BLaER1 treated with 17β-estradiol and CSF1 and Interleukin-3, amounts not matched to agents 10 nM and 100 nM (cell line): Measurements from ENCODE around the gene FSTL4.

Experiments
- H3K27ac ChIP-seq, 11 experiments: shearing (Covaris generic); formaldehyde crosslinking; 2 replicates each; pipeline ENCODE4 v1.8.1; 2022
- H3K27me3 ChIP-seq, 11 experiments: shearing (Covaris generic); formaldehyde crosslinking; 2 replicates each; pipeline ENCODE4 v1.8.1; 2022
- H3K36me3 ChIP-seq, 11 experiments: shearing (Covaris generic); formaldehyde crosslinking; 2 replicates each; pipeline ENCODE4 v1.8.1; 2022
- H3K4me1 ChIP-seq, 10 experiments: shearing (Covaris generic); formaldehyde crosslinking; 2 replicates each; pipeline ENCODE4 v1.8.1; 2022
- H3K4me2 ChIP-seq, 11 experiments: shearing (Covaris generic); formaldehyde crosslinking; 2 replicates each; pipeline ENCODE4 v1.8.1; 2022
- H3K4me3 ChIP-seq, 10 experiments: shearing (Covaris generic); formaldehyde crosslinking; 2 replicates each; pipeline ENCODE4 v1.8.1; 2022
- H3K9ac ChIP-seq, 11 experiments: shearing (Covaris generic); formaldehyde crosslinking; 2 replicates each; pipeline ENCODE4 v1.8.1; 2022
- H3K9me3 ChIP-seq, 11 experiments: shearing (Covaris generic); formaldehyde crosslinking; replicated peaks in 1 of 11; 2 replicates each; pipeline ENCODE4 v1.8.1; 2022
- H4K20me1 ChIP-seq, 11 experiments: shearing (Covaris generic); formaldehyde crosslinking; 2 replicates each; pipeline ENCODE4 v1.8.1; 2022
- Cebpa-rat ChIP-seq, 11 experiments: shearing (Covaris generic); IDR thresholded peaks; 2 replicates each; pipeline ENCODE4 v1.8.1; 2022

The FSTL4 gene

DNA sequence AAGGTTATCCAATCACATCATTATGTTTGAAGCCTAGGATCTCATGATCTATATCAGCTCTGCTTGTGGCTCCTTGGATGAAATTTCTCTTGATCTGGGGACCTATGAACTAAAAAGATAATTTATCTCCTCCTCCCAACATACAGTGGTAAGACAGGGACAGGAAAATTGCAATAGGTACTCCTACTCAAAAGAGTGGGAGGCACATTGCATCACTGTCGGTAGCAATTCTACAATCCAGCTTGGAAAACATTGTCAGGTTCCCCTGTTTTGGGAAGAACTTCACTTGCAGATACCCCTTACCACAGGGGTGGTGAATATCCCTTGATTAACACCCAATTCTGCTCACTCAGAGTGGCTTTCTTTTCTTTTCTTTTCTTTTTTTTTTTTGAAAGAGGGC is 452.8 kb downstream of the FSTL4 start:
- Histone ChIP-seq H3K9me3 (peaks cover 0 to 11% (median 0%) of the 10 kb centered on the region in 11 experiments; a peak in 2 of 22 replicates), H3K4me1 (no peaks in the 10 kb centered on the region), H3K9ac (no peak overlapping the region), H3K4me3 (no peak overlapping the region), H4K20me1 (no peaks in the 10 kb centered on the region), H3K4me2 (no peak overlapping the region), H3K27ac (no peak overlapping the region), H3K36me3 (no peaks in the 10 kb centered on the region), H3K27me3 (no peaks in the 10 kb centered on the region)
- no peak for TF ChIP-seq Cebpa-rat (IDR thresholded peaks at IDR 0.05)

DNA sequence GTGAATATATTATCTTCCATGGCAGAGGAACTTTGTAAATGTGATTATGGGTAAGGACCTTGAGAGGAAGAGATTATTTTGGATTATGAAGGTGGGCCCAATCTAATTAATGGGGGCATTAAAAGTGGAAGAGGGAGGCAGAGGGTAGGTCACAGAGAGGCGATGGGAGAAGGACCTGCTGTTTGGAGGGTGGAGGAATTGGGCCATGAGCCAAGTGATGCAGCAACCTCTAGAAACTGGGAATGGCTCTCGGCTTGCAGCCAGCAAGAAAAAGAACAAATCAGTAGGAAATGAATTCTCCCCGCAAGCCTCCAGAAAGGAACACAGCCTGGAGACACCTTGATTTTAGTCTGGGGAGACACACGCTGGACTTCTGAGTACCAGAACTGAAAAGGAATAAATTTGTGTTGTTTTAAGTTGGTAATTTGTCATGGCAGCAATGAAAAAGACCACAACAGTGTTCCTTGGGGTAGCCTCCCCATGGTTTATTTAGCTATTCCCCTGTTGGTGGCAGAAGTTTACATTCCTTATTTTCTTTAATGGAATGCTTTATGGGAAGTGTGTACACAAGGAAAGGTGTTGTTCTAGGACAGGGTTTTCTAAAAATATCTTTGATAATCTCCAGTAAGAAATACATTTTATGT is 456.9 kb downstream of the FSTL4 start:
- no peak overlapping the region for H3K4me2 ChIP-seq
- no peak overlapping the region for H3K27ac ChIP-seq
- H3K36me3 ChIP-seq: no peaks in the 10 kb centered on the region
- H3K4me1 ChIP-seq: no peaks in the 10 kb centered on the region
- no peaks in the 10 kb centered on the region for H4K20me1 ChIP-seq
- H3K9me3 ChIP-seq: peaks cover 0 to 11% (median 0%) of the 10 kb centered on the region in 11 experiments; a peak in 2 of 22 replicates
- no peak for TF ChIP-seq Cebpa-rat (IDR thresholded peaks at IDR 0.05)
- no peak overlapping the region for H3K4me3 ChIP-seq
- no peaks in the 10 kb centered on the region for H3K27me3 ChIP-seq
- H3K9ac ChIP-seq: no peak overlapping the region

DNA sequence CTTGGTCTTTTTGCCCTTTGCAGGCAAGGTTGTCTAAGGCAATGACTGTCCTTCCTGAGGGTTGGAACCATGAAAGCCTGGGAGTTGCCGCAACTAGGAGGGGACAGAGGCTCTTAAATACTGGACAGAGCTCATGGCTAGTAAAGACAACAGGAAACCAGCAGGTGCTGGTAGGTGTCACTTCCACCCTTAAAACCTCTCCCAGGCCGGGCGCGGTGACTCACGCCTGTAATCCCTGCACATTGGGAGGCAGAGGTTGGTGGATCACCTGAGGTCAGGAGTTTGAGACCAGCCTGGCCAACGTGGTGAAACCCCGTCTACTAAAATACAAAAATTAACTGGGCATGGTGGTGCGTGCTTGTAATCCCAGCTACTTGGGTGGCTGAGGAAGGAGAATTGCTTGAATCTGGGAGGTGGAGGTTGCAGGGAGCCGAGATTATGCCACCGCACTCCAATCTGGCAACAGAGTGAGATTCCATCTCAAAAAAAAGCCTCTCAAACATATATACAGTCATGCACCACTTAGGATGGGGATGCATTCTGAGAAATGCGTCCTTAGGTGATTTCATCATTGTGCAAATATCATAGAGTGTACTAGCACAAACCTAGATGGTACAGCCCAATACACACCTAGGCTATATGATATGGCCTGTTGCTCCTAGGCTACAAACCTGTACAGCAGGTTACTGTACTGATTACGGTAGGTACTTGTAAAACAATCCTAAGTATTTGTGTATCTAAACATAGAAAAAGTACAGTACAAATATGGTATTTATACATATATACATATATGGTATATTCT is 457.9 kb downstream of the FSTL4 start:
- Histone ChIP-seq H3K27ac (no peak overlapping the region), H4K20me1 (no peaks in the 10 kb centered on the region)

DNA sequence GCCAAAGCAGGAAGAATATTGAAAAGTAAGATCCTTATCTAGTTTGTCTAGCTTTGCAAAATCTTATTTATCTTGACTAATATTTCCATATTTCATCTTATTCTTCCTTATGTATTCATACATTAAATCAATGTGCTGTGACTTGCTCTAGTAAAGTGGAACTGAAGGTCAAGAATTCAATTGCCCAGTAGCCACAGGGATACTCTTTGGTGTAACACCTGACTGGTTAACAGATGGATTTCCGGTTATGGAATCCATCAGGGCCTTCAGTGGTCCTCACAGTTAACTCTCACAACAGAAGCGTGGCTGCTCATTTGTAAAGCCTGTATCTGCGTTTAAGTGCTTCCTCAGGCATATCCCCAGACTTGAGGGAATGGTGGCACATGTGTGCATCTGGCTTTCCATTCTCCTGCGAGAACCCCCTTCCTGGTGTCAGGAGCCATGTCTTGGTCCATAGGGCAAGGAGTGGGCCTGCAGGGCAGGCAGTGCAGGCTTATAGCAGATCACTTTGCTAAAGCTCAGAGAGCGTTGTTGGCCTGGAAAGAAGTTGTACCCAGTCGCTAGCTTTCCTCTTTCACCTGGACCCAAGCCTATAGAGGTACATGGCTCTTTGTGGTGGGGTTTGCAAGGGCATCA is 461.3 kb downstream of the FSTL4 start:
- Histone ChIP-seq H3K4me1 (peaks cover 9 to 33% (median 16%) of the 10 kb centered on the region in 10 experiments; a peak in 18 of 20 replicates), H3K4me2 (no peak overlapping the region), H3K36me3 (no peaks in the 10 kb centered on the region), H3K9ac (no peak overlapping the region), H3K9me3 (no peaks in the 10 kb centered on the region), H3K27ac (no peak overlapping the region), H3K4me3 (no peak overlapping the region), H4K20me1 (no peaks in the 10 kb centered on the region), H3K27me3 (no peaks in the 10 kb centered on the region)
- TF ChIP-seq Cebpa-rat (IDR thresholded peaks at IDR 0.05): no peak

More for the DNA sequence above, 457.9 kb downstream of the FSTL4 start:
- H3K4me1 ChIP-seq: peaks cover 0 to 9% (median 0%) of the 10 kb centered on the region in 10 experiments; a peak in 6 of 20 replicates
- peaks cover 0 to 11% (median 0%) of the 10 kb centered on the region in 11 experiments; a peak in 2 of 22 replicates for H3K9me3 ChIP-seq
- no peaks in the 10 kb centered on the region for H3K27me3 ChIP-seq
- no peak for TF ChIP-seq Cebpa-rat (IDR thresholded peaks at IDR 0.05)
- H3K4me3 ChIP-seq: no peak overlapping the region
- no peak overlapping the region for H3K9ac ChIP-seq
- H3K36me3 ChIP-seq: no peaks in the 10 kb centered on the region
- no peak overlapping the region for H3K4me2 ChIP-seq

DNA sequence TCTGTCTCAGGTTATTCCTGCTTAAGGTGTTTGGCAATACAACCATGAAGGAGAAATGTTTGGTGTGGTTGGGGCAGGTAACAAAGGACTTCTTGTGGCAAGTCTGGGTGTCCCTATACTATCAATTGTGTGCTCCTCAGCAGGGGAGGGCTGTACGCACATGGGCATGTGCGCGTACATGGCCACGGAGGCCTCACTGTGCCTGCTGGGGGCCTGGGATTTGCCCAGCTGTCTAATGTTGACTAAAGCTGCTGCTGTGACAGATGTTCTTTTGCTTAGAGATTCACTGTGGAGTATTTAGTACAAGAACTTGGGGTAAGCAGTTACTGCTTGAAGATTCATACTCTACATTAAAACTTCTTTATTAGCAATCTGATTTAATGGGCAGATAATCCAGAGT is 463.0 kb downstream of the FSTL4 start:
- H3K36me3 ChIP-seq: no peaks in the 10 kb centered on the region; a peak in 1 of 22 replicates
- H3K27me3 ChIP-seq: no peaks in the 10 kb centered on the region
- H3K9me3 ChIP-seq: peaks cover 4 to 12% (median 7%) of the 10 kb centered on the region in 11 experiments
- H4K20me1 ChIP-seq: no peaks in the 10 kb centered on the region
- peaks cover 9 to 33% (median 16%) of the 10 kb centered on the region in 10 experiments; a peak in 18 of 20 replicates for H3K4me1 ChIP-seq
- no peak overlapping the region for H3K4me3 ChIP-seq
- no peak overlapping the region for H3K9ac ChIP-seq
- peak overlapping the region in 3 of 11 experiments; percentile 14 to 78 (median 34); a peak in 2 of 22 replicates for H3K4me2 ChIP-seq
- H3K27ac ChIP-seq: no peak overlapping the region
- TF ChIP-seq Cebpa-rat (IDR thresholded peaks at IDR 0.05): no peak

DNA sequence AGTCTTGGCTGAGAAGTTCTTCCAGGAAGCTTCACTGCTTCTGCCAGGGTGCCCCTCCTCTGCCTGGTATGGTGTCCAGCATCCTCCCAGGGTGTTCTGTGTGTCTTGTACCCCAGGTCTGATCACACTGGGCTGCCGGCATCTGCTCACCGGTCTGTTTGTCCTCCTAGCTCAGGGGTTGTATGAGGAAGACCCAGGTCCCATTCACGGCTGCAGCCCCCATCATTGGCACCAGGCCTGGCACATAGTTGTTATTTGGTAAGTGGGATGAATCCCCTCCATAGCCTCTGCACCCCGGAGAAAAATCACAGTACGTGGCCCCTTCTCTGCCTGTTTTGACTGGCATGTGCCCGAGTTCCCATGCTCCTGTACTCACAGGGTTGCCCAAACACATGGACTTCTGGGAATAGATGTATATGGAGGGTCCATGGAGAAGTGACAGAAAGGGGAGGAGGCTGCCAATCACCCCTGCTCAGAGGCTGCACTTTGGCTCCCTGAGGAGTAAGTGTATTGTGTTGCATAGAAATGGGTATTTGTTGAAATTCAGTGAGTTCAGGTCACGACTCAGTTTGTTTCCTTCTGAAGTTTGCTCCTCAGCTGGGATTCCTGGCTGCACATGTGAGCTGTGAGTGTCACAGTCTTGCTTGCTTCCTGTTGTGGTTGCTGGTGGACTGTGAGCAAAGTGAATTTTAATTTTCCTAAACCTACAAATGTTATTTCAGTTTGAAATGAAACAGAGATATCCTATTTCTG is 464.4 kb downstream of the FSTL4 start:
- H3K9ac ChIP-seq: 0 out of 22 replicates have a peak overlapping the region, but pooled peaks of 1 of the 11 experiments have one; percentile 20
- H4K20me1 ChIP-seq: no peaks in the 10 kb centered on the region
- H3K36me3 ChIP-seq: no peaks in the 10 kb centered on the region; a peak in 1 of 22 replicates
- H3K4me2 ChIP-seq: peak overlapping the region; percentile 4 to 78 (median 51); a peak in 20 of 22 replicates
- H3K4me1 ChIP-seq: peaks cover 9 to 33% (median 16%) of the 10 kb centered on the region in 10 experiments; a peak in 18 of 20 replicates
- H3K4me3 ChIP-seq: no peak overlapping the region
- H3K27ac ChIP-seq: no peak overlapping the region; a peak in 1 of 22 replicates
- TF ChIP-seq Cebpa-rat (IDR thresholded peaks at IDR 0.05): no peak
- peaks cover 17 to 23% (median 19%) of the 10 kb centered on the region in 11 experiments for H3K9me3 ChIP-seq
- no peaks in the 10 kb centered on the region for H3K27me3 ChIP-seq

DNA sequence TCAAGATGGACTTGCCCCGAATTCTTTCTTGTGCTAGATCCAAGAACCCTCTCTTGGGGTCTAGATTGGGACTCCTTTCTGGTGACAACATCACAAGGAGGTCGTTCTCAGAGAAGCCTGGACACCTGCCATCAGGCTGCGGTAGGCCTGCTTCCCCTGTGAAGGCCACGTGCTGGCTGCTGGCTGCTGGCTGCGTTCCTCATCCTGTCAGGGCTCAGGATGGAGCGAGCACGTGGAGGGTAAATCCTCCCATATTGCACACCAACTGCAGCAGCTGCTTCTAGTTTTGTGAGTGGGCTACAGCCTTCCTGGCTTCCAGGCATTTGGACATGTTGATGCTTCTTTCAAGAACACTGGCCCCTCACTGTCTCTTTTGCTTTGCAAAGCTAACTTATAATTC is 464.9 kb downstream of the FSTL4 start:
- Histone ChIP-seq H3K9ac (no peak overlapping the region), H3K9me3 (peaks cover 17 to 28% (median 19%) of the 10 kb centered on the region in 11 experiments), H3K36me3 (no peaks in the 10 kb centered on the region; a peak in 1 of 22 replicates), H3K4me1 (peaks cover 9 to 33% (median 16%) of the 10 kb centered on the region in 10 experiments; a peak in 18 of 20 replicates), H4K20me1 (no peaks in the 10 kb centered on the region), H3K27me3 (no peaks in the 10 kb centered on the region), H3K4me3 (no peak overlapping the region), H3K27ac (no peak overlapping the region), H3K4me2 (peak overlapping the region in 9 of 11 experiments; percentile 4 to 78 (median 57); a peak in 14 of 22 replicates)
- no peak for TF ChIP-seq Cebpa-rat (IDR thresholded peaks at IDR 0.05)
